Heart right ventricle (tissue), 16 donors: ENCODE data around the gene MICAL3. TPM values are rescaled to one million over a fixed set of nuclear protein-coding genes. Genes with fewer than 3 reads are reported as not detected.
"Not testable (repeated sequence)": the region's sequence is repeated elsewhere in the genome, so short reads cannot be mapped to it uniquely, and the experiment has no call there.

Source experiments
- ATAC-seq, 8 donors: fragments of 200-7000 bp; cut with Tn5 transposase; one replicate each; pipeline ENCODE4 v1.9.1; 2020; ENCODE audit warnings: mild to moderate bottlenecking in 8 of 8, moderate library complexity in 8 of 8, moderate number of reproducible peaks in 1 of 8
- DNase-seq, 2 donors: peaks; one replicate each; pipeline ENCODE4 v3.0.0-alpha.2; 2020
- H3K27ac ChIP-seq, 10 donors: fragments of 200-600 bp; sonication (generic) in 2 of 10; one replicate each; pipeline versions ENCODE4 v1.5.0 to v1.8.0; 2020 to 2022; ENCODE audit warnings: mild to moderate bottlenecking in 3 of 10
- H3K27me3 ChIP-seq, 7 donors: fragments of 200-600 bp; one replicate each; pipeline ENCODE4 v1.8.0; 2021 to 2022; ENCODE audit warnings: mild to moderate bottlenecking in 2 of 7
- H3K36me3 ChIP-seq, 9 donors: fragments of 200-600 bp; sonication (generic) in 1 of 9; one replicate each; pipeline versions ENCODE4 v1.5.0 to v1.8.0; 2020 to 2022; ENCODE audit warnings: mild to moderate bottlenecking in 2 of 9
- H3K4me1 ChIP-seq, 9 donors: fragments of 200-600 bp; sonication (generic) in 1 of 9; one replicate each; pipeline versions ENCODE4 v1.5.0 to v1.8.0; 2020 to 2022; ENCODE audit warnings: mild to moderate bottlenecking in 4 of 9
- H3K4me3 ChIP-seq, 10 donors: fragments of 200-600 bp; sonication (generic) in 2 of 10; one replicate each; pipeline versions ENCODE4 v1.5.0 to v1.8.0; 2020 to 2022; ENCODE audit warnings: mild to moderate bottlenecking in 7 of 10, moderate library complexity in 2 of 10
- H3K9me3 ChIP-seq, 11 donors: fragments of 200-600 bp in 10 of 11; sonication (generic) in 2 of 11; one replicate each; pipeline versions ENCODE4 v1.5.0 to v1.8.0; 2013 to 2022; ENCODE audit warnings: mild to moderate bottlenecking in 2 of 11, control low read depth in 1 of 11, moderate library complexity in 1 of 11
- CTCF ChIP-seq, 9 donors: fragments of 200-600 bp; sonication (generic) in 2 of 9; IDR thresholded peaks; one replicate each; pipeline versions ENCODE4 v1.5.0 to v1.8.0; 2021 to 2022; ENCODE audit warnings: antibody characterized with exemption in 9 of 9, mild to moderate bottlenecking in 5 of 9, moderate library complexity in 1 of 9
- WGBS, 2 donors: extraction: QIAGEN DNeasy Blood & Tissue Kit; methylation state at CpG; one replicate each; pipeline ENCODE4 v1.1.7; 2013; ENCODE audit warnings: inconsistent platforms in 1 of 2; 5-methylcytosine and 5-hydroxymethylcytosine counted together
- intact Hi-C, 10 donors: fragments of 100-400 bp; cut with DNase I; formaldehyde crosslinking; loops; one replicate each; pipeline versions ENCODE4 v1.11.1 to v1.14.2; 2022
- polyA plus RNA-seq, 2 donors: library from polyadenylated mRNA; stranded (reverse); fragments of 200-250 nt; gene quantifications; one replicate each; pipeline ENCODE4 v1.2.3, GENCODE V29; 2013
- total RNA-seq, 10 donors: library from RNA; stranded (reverse); fragmentation: NEBNext Ultra II Directional in 3 of 10; extraction: Animal tissue kit (Norgen Biotek cat#: 25700) in 3 of 10; gene quantifications; one replicate each; pipeline versions ENCODE4 v1.2.1 to v1.2.4, GENCODE V29; 2021 to 2023
- donor health status: Arrhythmogenic right ventricular cardiomyopathy.
- donor health status: ischemic (EF 13 %, LVEDD 7.1; RV severe dilation, severe dysfunction).
- donor health status: healthy with polysubstance abuse.
- donor health status: DM: no; HTN: yes; CAD: no.
- donor health status: DM: no; HTN: no; CAD: no.
- donor health status: ischemic (EF 25% LVEDD 6.9; RV normal size, moderate dysfunction).
- donor health status: ischemic (EF 25% LVEDD 5.7; RV mildly dilated, moderate dysfunction).
- donor health status: healthy.
- donor health status: DM: yes; HTN: yes; CAD: no.
- donor health status: Ischemic cardiomyopathy.
- donor health status: ischemic (EF 35%, LVEDD 5.7; RV mildly dilated, moderate dysfunction).
- donor health status: nonischemic (EF 11% LVEDD 7.7; RV severe dilation, severe dysfunction).
- donor health status: DM: yes; HTN: yes; CAD: no.
- donor health status: PGD.
- donor health status: ischemic (EF 29% LVEDD 5.4; RV normal size, mild dysfunction).
- donor health status: nonischemic (EF 23%, LVEDD 6.1; RV moderate dilation, normal function).

Gene MICAL3
- total and polyA plus RNA-seq, 12 donors, result 13.2 to 137 (median 109) TPM

GRCh38 chr22:18000441-18001039 is 23.8 kb downstream of the MICAL3 start:
- H3K27ac ChIP-seq, result peak overlapping the region in 9 of 10 donors; percentile 85 to 98 (median 90)
- H3K27me3 ChIP-seq, result peaks cover 0 to 12% (median 0%) of the 10 kb centered on the region in 7 donors
- DNase-seq (no peak), ATAC-seq (peak in 3 of 8 donors; percentile 1 to 28 (median 4))
- H3K4me3 ChIP-seq, result peak overlapping the region; percentile 57 to 92 (median 76)
- 1% methylated on average over 44 to 52 of the region's 52 CpGs for WGBS, 2 donors
- TF ChIP-seq CTCF (IDR thresholded peaks at IDR 0.05), result no peak
- no peaks in the 10 kb centered on the region for H3K36me3 ChIP-seq
- peaks cover 0 to 52% (median 19%) of the 10 kb centered on the region in 9 donors for H3K4me1 ChIP-seq
- intact Hi-C loops, result loop anchor here in 5 of 10 donors (1.0 to 10.0 kb wide), 8 partner anchors 24 to 108 kb away; partner anchors contain the start of genes PEX26 (in 4 of the 5) and MICAL3 (in 1 of the 5)
- H3K9me3 ChIP-seq, result no peaks in the 10 kb centered on the region

- peak overlapping the region in 8 of 10 donors; percentile 57 to 92 (median 83) for H3K4me3 ChIP-seq
- H3K36me3 ChIP-seq, result no peaks in the 10 kb centered on the region
- peak overlapping the region in 4 of 10 donors; percentile 85 to 98 (median 92) for H3K27ac ChIP-seq
- TF ChIP-seq CTCF (IDR thresholded peaks at IDR 0.05), result no peak
- DNase-seq (no peak), ATAC-seq (no peak)
- H3K4me1 ChIP-seq, result peaks cover 0 to 52% (median 25%) of the 10 kb centered on the region in 9 donors
- peaks cover 0 to 12% (median 0%) of the 10 kb centered on the region in 7 donors for H3K27me3 ChIP-seq
- intact Hi-C loops, result loop anchor here in 5 of 10 donors (2.0 to 10.0 kb wide), 7 partner anchors 25 to 108 kb away; partner anchors contain the start of genes PEX26 (in 3 of the 5) and MICAL3 (in 1 of the 5)
- WGBS, 2 donors, result 61 to 63% methylated on average over 8 of the region's 8 CpGs
- no peaks in the 10 kb centered on the region for H3K9me3 ChIP-seq
Observed at GRCh38 chr22:17999851-18000250, 24.5 kb downstream of the MICAL3 start.

- H3K9me3 ChIP-seq, result no peaks in the 10 kb centered on the region
- TF ChIP-seq CTCF (IDR thresholded peaks at IDR 0.05), result no peak
- H3K27me3 ChIP-seq, result peaks cover 0 to 12% (median 0%) of the 10 kb centered on the region in 7 donors
- no peak overlapping the region for H3K4me3 ChIP-seq
- H3K36me3 ChIP-seq, result no peaks in the 10 kb centered on the region
- H3K27ac ChIP-seq, result peak overlapping the region in 1 of 10 donors; percentile 98
- peaks cover 0 to 61% (median 34%) of the 10 kb centered on the region in 9 donors for H3K4me1 ChIP-seq
- no peak for DNase-seq
- intact Hi-C loops, result no loop called here
- ATAC-seq, result no peak
- WGBS, 2 donors, result 81 to 90% methylated on average over 6 of the region's 6 CpGs
Observed at GRCh38 chr22:17998913-17999312, 25.4 kb downstream of the MICAL3 start.

DNA sequence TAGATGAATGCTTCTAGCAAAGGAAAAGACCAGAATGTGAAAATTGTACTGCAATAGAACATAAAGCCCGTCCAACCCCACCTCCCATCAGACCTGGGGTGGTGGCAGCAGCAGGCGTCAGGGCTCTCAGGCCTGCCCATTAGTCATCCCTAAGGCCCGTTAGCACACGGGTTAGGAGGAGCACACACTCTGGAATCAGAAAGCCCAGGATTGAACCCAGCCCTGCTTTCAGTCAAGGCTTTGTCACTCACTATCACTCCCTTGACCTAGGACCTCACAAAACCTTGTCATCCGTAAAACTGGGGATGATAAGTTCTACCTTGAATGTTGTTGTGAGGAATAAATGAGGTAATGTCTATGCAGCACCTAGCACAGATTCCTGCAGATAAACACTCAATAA is 26.9 kb downstream of the MICAL3 start:
- ATAC-seq, result peak in 1 of 8 donors; percentile 20
- H3K4me1 ChIP-seq, result peaks cover 2 to 76% (median 39%) of the 10 kb centered on the region in 9 donors
- no peaks in the 10 kb centered on the region for H3K36me3 ChIP-seq
- TF ChIP-seq CTCF (IDR thresholded peaks at IDR 0.05), result no peak
- peak overlapping the region in 2 of 10 donors; percentile 36 to 40 for H3K27ac ChIP-seq
- H3K4me3 ChIP-seq, result no peak overlapping the region
- DNase-seq, result no peak
- intact Hi-C loops, result no loop called here
- H3K27me3 ChIP-seq, result peaks cover 0 to 12% (median 0%) of the 10 kb centered on the region in 7 donors
- 63 to 72% methylated on average over 5 of the region's 5 CpGs for WGBS, 2 donors
- H3K9me3 ChIP-seq, result no peaks in the 10 kb centered on the region

DNA sequence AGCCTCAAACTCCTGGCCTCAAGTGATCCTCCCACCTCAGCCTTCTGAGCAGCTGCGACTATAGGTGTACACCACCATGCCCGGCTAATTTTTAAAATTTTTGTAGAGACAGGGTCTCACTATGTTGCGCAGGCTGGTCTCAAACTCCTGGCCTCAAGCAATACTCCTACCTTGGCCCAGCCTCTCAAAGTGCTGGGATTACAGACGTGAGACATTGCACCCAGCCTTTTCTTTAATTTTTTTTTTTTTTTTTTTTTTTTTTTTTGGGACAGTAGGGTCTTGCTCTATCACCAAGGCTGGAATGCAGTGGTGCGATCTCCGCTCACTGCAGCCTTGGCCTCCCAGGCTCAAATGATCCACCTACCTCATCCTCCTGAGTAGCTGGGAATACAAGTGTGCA is 29.1 kb downstream of the MICAL3 start:
- H3K27ac ChIP-seq, H3K27me3 ChIP-seq, DNase-seq, intact Hi-C loops, ATAC-seq, H3K4me3 ChIP-seq, H3K36me3 ChIP-seq, H3K9me3 ChIP-seq: not testable (repeated sequence)
- peaks cover 5 to 86% (median 57%) of the 10 kb centered on the region in 9 donors for H3K4me1 ChIP-seq
- WGBS, 2 donors, result 92 to 93% methylated on average over 6 of the region's 6 CpGs
